ENCODE measurements around the gene LEMD1.
"Not testable (repeated sequence)": the region's sequence is repeated elsewhere in the genome, so short reads cannot be mapped to it uniquely, and the experiment has no call there.

LEMD1 gene

DNA sequence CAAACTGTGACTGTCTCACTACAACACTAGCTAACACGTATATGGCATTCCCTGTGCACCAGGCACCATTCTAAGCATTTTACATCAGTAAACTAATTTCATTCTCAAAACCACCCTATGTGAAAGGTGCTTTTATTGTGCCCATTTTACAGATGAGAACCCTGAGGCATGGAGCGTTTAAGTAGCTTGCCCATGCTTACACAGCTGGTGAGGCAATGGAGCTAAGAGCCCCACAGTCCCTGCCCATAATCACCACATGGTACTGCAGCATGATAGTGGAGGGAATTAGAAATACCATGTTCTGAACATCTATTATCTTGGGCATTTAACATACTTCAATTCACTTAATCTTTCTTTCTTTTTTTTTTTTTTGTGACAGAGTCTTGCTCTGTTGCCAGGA is 34.0 kb downstream of the LEMD1 start:
- Histone ChIP-seq H3K4me3 (replicated peaks; ENCODE audit: low read depth, low read length) (no peak overlapping the region), H3K36me3 (ENCODE audit: control insufficient read depth, insufficient read depth, low read length) (no peaks in the 10 kb centered on the region), H3K27me3 (replicated peaks; ENCODE audit: control insufficient read depth, insufficient read depth, low read length) (peaks cover 1% of the 10 kb centered on the region; the same call in 1 of the 2 replicates)
- DNase-seq (ENCODE audit: extremely low read depth, insufficient read length) = no peak
- TF ChIP-seq, protein P1, sequence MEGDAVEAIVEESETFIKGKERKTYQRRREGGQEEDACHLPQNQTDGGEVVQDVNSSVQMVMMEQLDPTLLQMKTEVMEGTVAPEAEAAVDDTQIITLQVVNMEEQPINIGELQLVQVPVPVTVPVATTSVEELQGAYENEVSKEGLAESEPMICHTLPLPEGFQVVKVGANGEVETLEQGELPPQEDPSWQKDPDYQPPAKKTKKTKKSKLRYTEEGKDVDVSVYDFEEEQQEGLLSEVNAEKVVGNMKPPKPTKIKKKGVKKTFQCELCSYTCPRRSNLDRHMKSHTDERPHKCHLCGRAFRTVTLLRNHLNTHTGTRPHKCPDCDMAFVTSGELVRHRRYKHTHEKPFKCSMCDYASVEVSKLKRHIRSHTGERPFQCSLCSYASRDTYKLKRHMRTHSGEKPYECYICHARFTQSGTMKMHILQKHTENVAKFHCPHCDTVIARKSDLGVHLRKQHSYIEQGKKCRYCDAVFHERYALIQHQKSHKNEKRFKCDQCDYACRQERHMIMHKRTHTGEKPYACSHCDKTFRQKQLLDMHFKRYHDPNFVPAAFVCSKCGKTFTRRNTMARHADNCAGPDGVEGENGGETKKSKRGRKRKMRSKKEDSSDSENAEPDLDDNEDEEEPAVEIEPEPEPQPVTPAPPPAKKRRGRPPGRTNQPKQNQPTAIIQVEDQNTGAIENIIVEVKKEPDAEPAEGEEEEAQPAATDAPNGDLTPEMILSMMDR (IDR thresholded peaks at IDR 0.05; ENCODE audit: insufficient read depth, low read length, poor library complexity, severe bottlenecking) = no peak

DNA sequence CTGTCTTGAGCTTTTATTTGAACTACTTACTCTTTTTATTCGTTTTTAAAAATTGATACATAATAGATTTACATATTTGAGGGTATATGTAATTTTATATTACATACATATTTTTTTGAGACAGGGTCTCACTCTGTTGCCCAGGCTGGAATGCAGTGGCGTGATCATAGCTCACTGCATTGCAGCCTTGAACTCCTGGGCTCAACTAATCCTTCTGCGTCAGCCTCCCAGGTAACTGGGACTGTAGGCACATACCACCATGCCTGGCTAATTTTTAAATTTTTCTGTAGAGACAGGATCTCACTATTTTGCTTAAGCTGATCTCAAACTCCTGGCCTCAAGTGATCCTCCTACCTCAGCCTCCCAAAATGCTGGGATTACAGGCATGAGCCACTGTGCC is 38.9 kb downstream of the LEMD1 start:
- not testable (repeated sequence) for H3K27me3 ChIP-seq (replicated peaks; ENCODE audit: control insufficient read depth, insufficient read depth, low read length); DNase-seq (ENCODE audit: extremely low read depth, insufficient read length); H3K4me3 ChIP-seq (replicated peaks; ENCODE audit: low read depth, low read length); H3K36me3 ChIP-seq (ENCODE audit: control insufficient read depth, insufficient read depth, low read length)

DNA sequence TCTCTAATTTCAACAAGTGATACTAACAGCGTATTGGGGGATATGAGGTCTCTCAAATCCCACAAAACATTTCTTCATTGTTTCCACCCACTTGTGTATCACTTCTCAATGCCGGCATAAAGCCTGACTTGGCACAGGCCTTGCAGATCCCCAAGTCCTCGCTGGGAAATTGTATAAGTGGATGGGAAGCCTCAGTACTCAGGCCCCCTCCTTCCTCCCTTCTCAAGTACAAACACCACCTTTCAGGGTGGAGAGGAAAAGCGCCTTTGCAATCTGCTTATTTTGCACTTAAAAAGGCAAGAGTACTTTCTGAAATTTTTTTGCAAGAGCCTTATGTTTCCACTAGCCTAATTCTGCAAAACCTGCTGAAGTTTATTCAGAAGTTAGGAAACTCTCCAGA is 39.3 kb downstream of the LEMD1 start:
- no peaks in the 10 kb centered on the region for H3K36me3 ChIP-seq (ENCODE audit: control insufficient read depth, insufficient read depth, low read length)
- H3K4me3 ChIP-seq (replicated peaks; ENCODE audit: low read depth, low read length) = no peak overlapping the region
- TF ChIP-seq, protein P1 (IDR thresholded peaks at IDR 0.05; ENCODE audit: insufficient read depth, low read length, poor library complexity, severe bottlenecking) = no peak
- no peak for DNase-seq (ENCODE audit: extremely low read depth, insufficient read length)
- peaks cover 3% of the 10 kb centered on the region; the same call in 1 of the 2 replicates for H3K27me3 ChIP-seq (replicated peaks; ENCODE audit: control insufficient read depth, insufficient read depth, low read length)

DNA sequence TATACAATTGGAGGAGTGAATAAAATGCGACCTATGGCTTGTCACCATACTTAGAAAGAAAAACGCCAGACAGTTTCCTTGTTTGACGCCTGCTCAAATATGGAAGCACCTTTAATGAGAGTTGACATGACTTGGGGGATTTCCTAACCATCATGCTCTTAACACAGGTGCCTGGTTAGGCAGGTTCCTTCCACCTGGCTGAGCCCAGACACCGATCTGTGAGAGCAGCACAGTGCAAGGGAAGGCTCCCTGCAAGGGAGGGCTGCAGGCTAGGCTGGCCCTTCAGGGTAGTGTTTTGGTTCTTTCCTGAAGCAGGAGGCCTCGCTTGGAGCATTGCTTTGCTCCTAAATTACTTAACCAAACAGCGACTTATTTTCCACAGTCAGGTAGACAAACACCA is 40.6 kb downstream of the LEMD1 start:
- TF ChIP-seq, protein P1 (IDR thresholded peaks at IDR 0.05; ENCODE audit: insufficient read depth, low read length, poor library complexity, severe bottlenecking) = no peak
- Histone ChIP-seq H3K27me3 (replicated peaks; ENCODE audit: control insufficient read depth, insufficient read depth, low read length) (peaks cover 3% of the 10 kb centered on the region; the same call in 1 of the 2 replicates), H3K36me3 (ENCODE audit: control insufficient read depth, insufficient read depth, low read length) (no peaks in the 10 kb centered on the region), H3K4me3 (replicated peaks; ENCODE audit: low read depth, low read length) (no peak overlapping the region)
- no peak for DNase-seq (ENCODE audit: extremely low read depth, insufficient read length)

DNA sequence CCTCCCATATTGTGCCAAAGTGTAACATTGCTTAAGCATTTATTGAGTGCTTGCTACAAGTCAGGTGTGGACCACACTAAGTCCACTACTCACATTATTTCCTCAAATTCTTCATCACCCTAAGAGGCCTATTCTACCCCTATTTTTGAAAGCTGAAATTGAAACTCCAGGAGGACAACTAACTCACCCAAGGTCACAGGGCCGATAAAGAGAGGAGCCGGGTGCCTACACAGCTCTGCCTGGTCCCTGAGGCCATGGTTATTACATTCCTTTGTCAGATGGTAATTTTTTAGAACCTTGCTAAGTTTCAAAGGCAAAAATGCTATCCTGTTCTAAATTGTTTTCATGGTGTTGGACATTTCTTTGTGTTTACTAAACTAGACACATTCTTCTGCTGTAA is 41.0 kb downstream of the LEMD1 start:
- peaks cover 3% of the 10 kb centered on the region; the same call in 1 of the 2 replicates for H3K27me3 ChIP-seq (replicated peaks; ENCODE audit: control insufficient read depth, insufficient read depth, low read length)
- DNase-seq (ENCODE audit: extremely low read depth, insufficient read length) = no peak
- TF ChIP-seq, protein P1 (IDR thresholded peaks at IDR 0.05; ENCODE audit: insufficient read depth, low read length, poor library complexity, severe bottlenecking) = no peak
- no peak overlapping the region for H3K4me3 ChIP-seq (replicated peaks; ENCODE audit: low read depth, low read length)
- H3K36me3 ChIP-seq (ENCODE audit: control insufficient read depth, insufficient read depth, low read length) = no peaks in the 10 kb centered on the region

DNA sequence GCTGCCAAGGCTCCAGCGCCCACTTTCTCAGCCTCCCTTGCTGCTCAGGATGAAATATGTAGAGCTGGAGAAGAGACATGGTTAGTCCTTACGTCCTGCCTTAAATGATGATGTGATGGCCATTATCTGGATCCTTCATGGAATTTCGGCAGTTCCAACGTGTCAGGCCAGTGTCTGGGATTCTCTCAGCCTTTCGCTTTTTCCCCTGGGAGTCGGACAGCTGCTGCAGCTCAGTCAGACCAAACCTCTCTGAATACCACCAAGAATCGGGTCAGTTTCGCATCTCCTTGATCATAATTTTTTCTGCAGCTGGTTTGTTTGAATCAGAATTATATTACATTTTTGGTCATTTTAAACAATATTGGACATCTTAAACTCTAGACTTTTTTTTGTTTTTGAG is 42.8 kb downstream of the LEMD1 start:
- DNase-seq (ENCODE audit: extremely low read depth, insufficient read length) = no peak
- no peak overlapping the region for H3K4me3 ChIP-seq (replicated peaks; ENCODE audit: low read depth, low read length)
- H3K27me3 ChIP-seq (replicated peaks; ENCODE audit: control insufficient read depth, insufficient read depth, low read length) = peaks cover 1% of the 10 kb centered on the region
- TF ChIP-seq, protein P1 (IDR thresholded peaks at IDR 0.05; ENCODE audit: insufficient read depth, low read length, poor library complexity, severe bottlenecking) = no peak
- H3K36me3 ChIP-seq (ENCODE audit: control insufficient read depth, insufficient read depth, low read length) = no peaks in the 10 kb centered on the region
